Vagina (tissue), 2 donors: ENCODE measurements around the gene BRICD5. TPM values are rescaled to one million over a fixed set of nuclear protein-coding genes. Genes with fewer than 3 reads are reported as not detected.

Experiments
- DNase-seq, 2 donors: peaks; one replicate each; pipeline ENCODE4 v3.0.0-alpha.2; 2017; ENCODE audit errors: extremely low spot score in 2 of 2
- H3K27ac ChIP-seq: fragments of 200-600 bp; sonication (generic); one replicate; pipeline ENCODE4 v1.5.1; 2019
- H3K27me3 ChIP-seq: fragments of 200-600 bp; sonication (generic); one replicate; pipeline ENCODE4 v1.5.1; 2019
- H3K36me3 ChIP-seq, 2 donors: fragments of 200-600 bp; sonication (generic); one replicate each; pipeline ENCODE4 v1.5.1; 2017 to 2019
- H3K4me1 ChIP-seq: fragments of 200-600 bp; sonication (generic); one replicate; pipeline ENCODE4 v1.5.1; 2019
- H3K4me3 ChIP-seq, 2 donors: fragments of 200-600 bp; sonication (generic); 1 replicate in 1 of 2; 2 replicates in 1 of 2; pipeline ENCODE4 v1.5.1; 2016 to 2019
- H3K9me3 ChIP-seq: fragments of 200-600 bp; sonication (generic); one replicate; pipeline ENCODE4 v1.5.1; 2019
- CTCF ChIP-seq, 3 experiments: fragments of 450-650 bp in 2 of 3; fragments of 200-600 bp in 1 of 3; sonication (generic) in 1 of 3; IDR thresholded peaks; one replicate each; pipeline ENCODE4 v1.5.1; 2017 to 2019; ENCODE audit warnings: antibody characterized with exemption in 3 of 3, mild to moderate bottlenecking in 2 of 3, moderate library complexity in 2 of 3
- POLR2A ChIP-seq, 2 donors: fragments of 450-650 bp; IDR thresholded peaks; one replicate each; pipeline ENCODE4 v1.6.1; 2017; ENCODE audit warnings: antibody characterized with exemption in 2 of 2, mild to moderate bottlenecking in 2 of 2, moderate library complexity in 2 of 2
- POLR2AphosphoS5 ChIP-seq, 2 donors: sonication (generic); formaldehyde crosslinking; IDR thresholded peaks; one replicate each; pipeline ENCODE4 v1.9.0; 2017; ENCODE audit warnings: antibody characterized with exemption in 2 of 2, mild to moderate bottlenecking in 2 of 2, low read depth in 1 of 2; ENCODE audit not compliant: insufficient read depth in 1 of 2
- intact Hi-C: fragments of 100-400 bp; cut with DNase I; formaldehyde crosslinking; loops from one replicate; pipeline ENCODE4 v1.15.1; 2023
- total RNA-seq: library from RNA; depleted of rRNA; stranded (reverse); fragments of >200 nt; gene quantifications from one replicate; pipeline ENCODE4 v1.2.3, GENCODE V29; 2016

Gene BRICD5
- total RNA-seq, 1 donor from 2014 or later: 9.6 TPM

GRCh38 chr16:2196162-2196980, 14.3 kb downstream of the BRICD5 start, which contains the start of gene CASKIN1:
CASKIN1 (minus strand) TSS chr16:2196605; CDS start chr16:2196432, 173 bp downstream.
- peaks cover 18% of the 10 kb centered on the region for H3K4me1 ChIP-seq
- peaks cover 11% of the 10 kb centered on the region for H3K27me3 ChIP-seq
- intact Hi-C loops: no loop called here
- TF ChIP-seq POLR2A (IDR thresholded peaks at IDR 0.05): no peak
- no peak for TF ChIP-seq CTCF (IDR thresholded peaks at IDR 0.05)
- no peak for TF ChIP-seq POLR2AphosphoS5 (IDR thresholded peaks at IDR 0.05; ENCODE audit: insufficient read depth in 1 of 2, low read depth in 1 of 2)
- H3K4me3 ChIP-seq: peak within 1 kb of the TSS; percentile 36 to 55
- no peak within 1 kb of the TSS for H3K27ac ChIP-seq
- no peaks in the 10 kb centered on the region for H3K9me3 ChIP-seq
- no peaks in the 10 kb centered on the region for H3K36me3 ChIP-seq
- DNase-seq: no peak

- Histone ChIP-seq H3K4me3 (peak overlapping the region; percentile 36 to 55), H3K4me1 (peaks cover 18% of the 10 kb centered on the region), H3K36me3 (no peaks in the 10 kb centered on the region), H3K9me3 (no peaks in the 10 kb centered on the region), H3K27me3 (peaks cover 11% of the 10 kb centered on the region), H3K27ac (no peak overlapping the region)
- intact Hi-C loops: no loop called here
- TF ChIP-seq CTCF (IDR thresholded peaks at IDR 0.05): no peak
- no peak for TF ChIP-seq POLR2AphosphoS5 (IDR thresholded peaks at IDR 0.05; ENCODE audit: insufficient read depth in 1 of 2, low read depth in 1 of 2)
- TF ChIP-seq POLR2A (IDR thresholded peaks at IDR 0.05): no peak
- no peak for DNase-seq
Observed at GRCh38 chr16:2195322-2196161, 15.1 kb downstream of the BRICD5 start.

GRCh38 chr16:2194852-2195321, 15.8 kb downstream of the BRICD5 start:
- Histone ChIP-seq H3K36me3 (no peaks in the 10 kb centered on the region), H3K27ac (no peak overlapping the region), H3K27me3 (peaks cover 11% of the 10 kb centered on the region), H3K4me3 (no peak overlapping the region), H3K4me1 (peaks cover 18% of the 10 kb centered on the region), H3K9me3 (no peaks in the 10 kb centered on the region)
- intact Hi-C loops: no loop called here
- no peak for DNase-seq
- TF ChIP-seq POLR2A (IDR thresholded peaks at IDR 0.05) (no peak), POLR2AphosphoS5 (IDR thresholded peaks at IDR 0.05; ENCODE audit: insufficient read depth in 1 of 2, low read depth in 1 of 2) (no peak), CTCF (IDR thresholded peaks at IDR 0.05) (no peak)

GRCh38 chr16:2194166-2194834, 16.4 kb downstream of the BRICD5 start:
- Histone ChIP-seq H3K9me3 (no peaks in the 10 kb centered on the region), H3K4me3 (no peak overlapping the region), H3K36me3 (no peaks in the 10 kb centered on the region), H3K27ac (no peak overlapping the region), H3K27me3 (peaks cover 11% of the 10 kb centered on the region), H3K4me1 (peaks cover 18% of the 10 kb centered on the region)
- intact Hi-C loops: no loop called here
- DNase-seq: no peak
- TF ChIP-seq CTCF (IDR thresholded peaks at IDR 0.05) (no peak), POLR2AphosphoS5 (IDR thresholded peaks at IDR 0.05; ENCODE audit: insufficient read depth in 1 of 2, low read depth in 1 of 2) (no peak), POLR2A (IDR thresholded peaks at IDR 0.05) (no peak)
